ENCODE measurements around the gene IDH3B. TPM values are rescaled to one million over a fixed set of nuclear protein-coding genes. Genes with fewer than 3 reads are reported as not detected.

The IDH3B gene
- total and polyA plus RNA-seq, 2 of the 13 experiments (the other 11 are each of a cell fraction or from before 2014, with no cell fraction given), result 215 to 254 TPM

GRCh38 chr20:2651772-2652723 is 12.0 kb downstream of the IDH3B start, which contains the start of gene NOP56 (continued):
- TF ChIP-seq ZNF574 (CRISPR knock-in tag; IDR thresholded peaks at IDR 0.05) (peak; percentile 82), KLF6 (CRISPR knock-in tag; IDR thresholded peaks at IDR 0.05) (peak; percentile 95), ZNF3 (CRISPR knock-in tag; IDR thresholded peaks at IDR 0.05) (peak; percentile 94), SIX1 (CRISPR knock-in tag; IDR thresholded peaks at IDR 0.05; ENCODE audit: borderline replicate concordance) (no peak), RELA (CRISPR knock-in tag; IDR thresholded peaks at IDR 0.05) (no peak), FOXO1 (CRISPR knock-in tag; IDR thresholded peaks at IDR 0.05) (no peak), NCOA5 (CRISPR knock-in tag; IDR thresholded peaks at IDR 0.05) (peak; percentile 68; the same call in 1 of the 2 replicates), ZUFSP (CRISPR knock-in tag; IDR thresholded peaks at IDR 0.05; ENCODE audit: borderline replicate concordance) (no peak), SP140L (CRISPR knock-in tag; IDR thresholded peaks at IDR 0.05; ENCODE audit: borderline replicate concordance) (peak; percentile 73; the same call in 1 of the 2 replicates), ZNF180 (CRISPR knock-in tag; IDR thresholded peaks at IDR 0.05; ENCODE audit: borderline replicate concordance, low read depth) (peak; percentile 54; the same call in 1 of the 2 replicates), TEAD3 (CRISPR knock-in tag; optimal IDR thresholded peaks at IDR 0.05; ENCODE audit: borderline replicate concordance) (no peak), ZBTB46 (CRISPR knock-in tag; IDR thresholded peaks at IDR 0.05; ENCODE audit: borderline replicate concordance) (no peak), RAD51 (IDR thresholded peaks at IDR 0.05; ENCODE audit: borderline replicate concordance) (no peak), ZNF746 (CRISPR knock-in tag; IDR thresholded peaks at IDR 0.05) (no peak; the same call in 1 of the 2 replicates), BORCS8-MEF2B (CRISPR knock-in tag; IDR thresholded peaks at IDR 0.05) (peak; percentile 95; the same call in 1 of the 2 replicates), NCOA1 (CRISPR knock-in tag; IDR thresholded peaks at IDR 0.05) (no peak; the same call in none of the 2 replicates), ZNF562 (CRISPR knock-in tag; IDR thresholded peaks at IDR 0.05; ENCODE audit: borderline replicate concordance) (peak; percentile 77; the same call in 1 of the 2 replicates), FOXC1 (CRISPR knock-in tag; IDR thresholded peaks at IDR 0.05; ENCODE audit: borderline replicate concordance) (peak; percentile 91), NR2F2 (IDR thresholded peaks at IDR 0.05; ENCODE audit: borderline replicate concordance, low read depth) (no peak)
- TF ChIP-seq, protein P1, sequence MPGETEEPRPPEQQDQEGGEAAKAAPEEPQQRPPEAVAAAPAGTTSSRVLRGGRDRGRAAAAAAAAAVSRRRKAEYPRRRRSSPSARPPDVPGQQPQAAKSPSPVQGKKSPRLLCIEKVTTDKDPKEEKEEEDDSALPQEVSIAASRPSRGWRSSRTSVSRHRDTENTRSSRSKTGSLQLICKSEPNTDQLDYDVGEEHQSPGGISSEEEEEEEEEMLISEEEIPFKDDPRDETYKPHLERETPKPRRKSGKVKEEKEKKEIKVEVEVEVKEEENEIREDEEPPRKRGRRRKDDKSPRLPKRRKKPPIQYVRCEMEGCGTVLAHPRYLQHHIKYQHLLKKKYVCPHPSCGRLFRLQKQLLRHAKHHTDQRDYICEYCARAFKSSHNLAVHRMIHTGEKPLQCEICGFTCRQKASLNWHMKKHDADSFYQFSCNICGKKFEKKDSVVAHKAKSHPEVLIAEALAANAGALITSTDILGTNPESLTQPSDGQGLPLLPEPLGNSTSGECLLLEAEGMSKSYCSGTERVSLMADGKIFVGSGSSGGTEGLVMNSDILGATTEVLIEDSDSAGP (CRISPR knock-in tag; IDR thresholded peaks at IDR 0.05; ENCODE audit: borderline replicate concordance), result peak; percentile 93

Data from HepG2 (cell line).